ENCODE results near the gene OBP2A.

DNA sequence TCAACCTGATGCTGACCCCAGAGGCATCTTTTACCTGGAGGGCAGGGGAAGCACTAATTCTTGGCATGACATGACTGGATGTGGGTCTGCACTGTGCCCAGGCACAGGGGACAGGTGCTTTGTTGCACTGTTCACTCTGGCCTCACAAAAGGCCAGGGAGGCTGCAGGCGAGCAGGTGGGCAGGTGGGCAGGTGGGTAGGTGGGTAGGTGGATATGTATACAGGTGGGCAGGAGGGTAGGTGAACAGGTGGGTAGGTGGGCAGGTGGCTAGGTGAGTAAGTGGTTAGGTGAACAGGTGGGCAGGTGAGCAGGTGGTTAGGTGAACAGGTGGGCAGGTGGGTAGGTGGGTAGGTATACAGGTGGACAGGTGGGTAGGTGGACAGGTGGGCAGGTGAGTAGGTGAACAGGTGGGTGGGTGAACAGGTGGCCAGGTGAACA lies 17.1 kb downstream of the OBP2A start:
- TF ChIP-seq, protein P1, sequence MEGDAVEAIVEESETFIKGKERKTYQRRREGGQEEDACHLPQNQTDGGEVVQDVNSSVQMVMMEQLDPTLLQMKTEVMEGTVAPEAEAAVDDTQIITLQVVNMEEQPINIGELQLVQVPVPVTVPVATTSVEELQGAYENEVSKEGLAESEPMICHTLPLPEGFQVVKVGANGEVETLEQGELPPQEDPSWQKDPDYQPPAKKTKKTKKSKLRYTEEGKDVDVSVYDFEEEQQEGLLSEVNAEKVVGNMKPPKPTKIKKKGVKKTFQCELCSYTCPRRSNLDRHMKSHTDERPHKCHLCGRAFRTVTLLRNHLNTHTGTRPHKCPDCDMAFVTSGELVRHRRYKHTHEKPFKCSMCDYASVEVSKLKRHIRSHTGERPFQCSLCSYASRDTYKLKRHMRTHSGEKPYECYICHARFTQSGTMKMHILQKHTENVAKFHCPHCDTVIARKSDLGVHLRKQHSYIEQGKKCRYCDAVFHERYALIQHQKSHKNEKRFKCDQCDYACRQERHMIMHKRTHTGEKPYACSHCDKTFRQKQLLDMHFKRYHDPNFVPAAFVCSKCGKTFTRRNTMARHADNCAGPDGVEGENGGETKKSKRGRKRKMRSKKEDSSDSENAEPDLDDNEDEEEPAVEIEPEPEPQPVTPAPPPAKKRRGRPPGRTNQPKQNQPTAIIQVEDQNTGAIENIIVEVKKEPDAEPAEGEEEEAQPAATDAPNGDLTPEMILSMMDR (IDR thresholded peaks at IDR 0.05; ENCODE audit: low read length), result no peak
- TF ChIP-seq EZH2phosphoT487 (IDR thresholded peaks at IDR 0.05; ENCODE audit: low read length) (no peak), EZH2 (optimal IDR thresholded peaks at IDR 0.05; ENCODE audit: low read depth, low read length) (no peak)
